SJCRH30 (cell line): Measurements from ENCODE around the gene PIP5K1A. TPM values are rescaled to one million over a fixed set of nuclear protein-coding genes. Genes with fewer than 3 reads are reported as not detected.

ENCODE experiments used
- DNase-seq, 2 experiments: peaks; one replicate each; pipeline ENCODE4 v3.0.0-alpha.2; 2015 to 2020
- H3K27ac ChIP-seq: fragments of 250-450 bp; sonication (Bioruptor Pico); 2 replicates; pipeline ENCODE4 v1.5.1; 2020; ENCODE audit warnings: mild to moderate bottlenecking, moderate library complexity
- H3K27me3 ChIP-seq: fragments of 250-450 bp; sonication (Bioruptor Pico); 2 replicates; pipeline ENCODE4 v1.5.1; 2020; ENCODE audit warnings: mild to moderate bottlenecking, moderate library complexity
- H3K36me3 ChIP-seq: fragments of 250-450 bp; sonication (Bioruptor Pico); 2 replicates; pipeline ENCODE4 v1.5.1; 2020; ENCODE audit warnings: mild to moderate bottlenecking, moderate library complexity
- H3K4me1 ChIP-seq: fragments of 250-450 bp; sonication (Bioruptor Pico); 2 replicates; pipeline ENCODE4 v1.5.1; 2020; ENCODE audit warnings: mild to moderate bottlenecking, moderate library complexity
- H3K4me3 ChIP-seq: fragments of 250-450 bp; sonication (Bioruptor Pico); 2 replicates; pipeline ENCODE4 v1.5.1; 2020; ENCODE audit warnings: mild to moderate bottlenecking, moderate library complexity
- H3K9me3 ChIP-seq: fragments of 250-450 bp; sonication (Bioruptor Pico); replicated peaks from 2 replicates; pipeline ENCODE4 v1.5.1; 2020; ENCODE audit warnings: mild to moderate bottlenecking, moderate library complexity
- total RNA-seq: library from RNA; depleted of rRNA; stranded (reverse); fragments of >200 nt; shearing (Covaris generic); gene quantifications from 2 replicates; pipeline ENCODE4 v1.2.3, GENCODE V29; 2014; rRNA removed

The PIP5K1A gene
- total RNA-seq, result 85.0 and 99.3 TPM in 2 replicates

- Histone ChIP-seq H3K36me3 (peaks cover 4% of the 10 kb centered on the region; the same call in 1 of the 2 replicates), H3K27me3 (no peaks in the 10 kb centered on the region), H3K27ac (peak within 1 kb of the TSS; percentile 53), H3K4me1 (peaks cover 2% of the 10 kb centered on the region; the same call in 1 of the 2 replicates), H3K9me3 (no peaks in the 10 kb centered on the region), H3K4me3 (peak within 1 kb of the TSS; percentile 73)
- peak; percentile 98 to 99 for DNase-seq
Measured at GRCh38 chr1:151198254-151199127, at the start of gene PIP5K1A. Gene PIP5K1A (plus strand): TSS chr1:151198552. CDS start chr1:151198997, 445 bp downstream.

- Histone ChIP-seq H3K9me3 (no peaks in the 10 kb centered on the region), H3K4me3 (no peak within 1 kb of the TSS), H3K4me1 (no peaks in the 10 kb centered on the region), H3K27ac (no peak within 1 kb of the TSS), H3K27me3 (no peaks in the 10 kb centered on the region), H3K36me3 (peaks cover 5% of the 10 kb centered on the region; the same call in 1 of the 2 replicates)
- no peak for DNase-seq
Measured at GRCh38 chr1:151156515-151156819, 41.9 kb upstream of the PIP5K1A start, which contains the start of gene TNFAIP8L2. Gene TNFAIP8L2 (plus strand): TSS chr1:151156649. CDS start chr1:151158698, 2,049 bp downstream.

- Histone ChIP-seq H3K4me1 (no peaks in the 10 kb centered on the region), H3K36me3 (peaks cover 5% of the 10 kb centered on the region; the same call in 1 of the 2 replicates), H3K27ac (no peak overlapping the region), H3K9me3 (no peaks in the 10 kb centered on the region), H3K4me3 (no peak overlapping the region), H3K27me3 (no peaks in the 10 kb centered on the region)
- DNase-seq, result no peak
Measured at GRCh38 chr1:151157067-151157531, 41.3 kb upstream of the PIP5K1A start.

GRCh38 chr1:151158326-151158725, 40.0 kb upstream of the PIP5K1A start:
- H3K4me3 ChIP-seq, result no peak overlapping the region
- H3K27ac ChIP-seq, result no peak overlapping the region
- peaks cover 5% of the 10 kb centered on the region; the same call in 1 of the 2 replicates for H3K36me3 ChIP-seq
- no peaks in the 10 kb centered on the region for H3K9me3 ChIP-seq
- no peaks in the 10 kb centered on the region for H3K4me1 ChIP-seq
- no peak for DNase-seq
- H3K27me3 ChIP-seq, result no peaks in the 10 kb centered on the region

GRCh38 chr1:151158751-151159251, 39.6 kb upstream of the PIP5K1A start:
- Histone ChIP-seq H3K36me3 (peaks cover 5% of the 10 kb centered on the region; the same call in 1 of the 2 replicates), H3K4me1 (no peaks in the 10 kb centered on the region), H3K4me3 (no peak overlapping the region), H3K27ac (no peak overlapping the region), H3K9me3 (no peaks in the 10 kb centered on the region), H3K27me3 (no peaks in the 10 kb centered on the region)
- no peak for DNase-seq

- Histone ChIP-seq H3K9me3 (no peaks in the 10 kb centered on the region), H3K36me3 (peaks cover 5% of the 10 kb centered on the region; the same call in 1 of the 2 replicates), H3K4me3 (no peak overlapping the region), H3K27me3 (no peaks in the 10 kb centered on the region), H3K4me1 (no peaks in the 10 kb centered on the region), H3K27ac (no peak overlapping the region)
- DNase-seq, result no peak
Measured at GRCh38 chr1:151159373-151159772, 39.0 kb upstream of the PIP5K1A start.

GRCh38 chr1:151164732-151165280, 33.5 kb upstream of the PIP5K1A start:
- no peak for DNase-seq
- Histone ChIP-seq H3K27me3 (no peaks in the 10 kb centered on the region), H3K4me1 (no peaks in the 10 kb centered on the region), H3K9me3 (no peaks in the 10 kb centered on the region), H3K4me3 (peak overlapping the region; percentile 76), H3K36me3 (peaks cover 15% of the 10 kb centered on the region), H3K27ac (peak overlapping the region; percentile 42; the same call in 1 of the 2 replicates)

- Histone ChIP-seq H3K27ac (peak overlapping the region; percentile 42), H3K9me3 (no peaks in the 10 kb centered on the region), H3K27me3 (no peaks in the 10 kb centered on the region), H3K4me3 (peak overlapping the region; percentile 76), H3K4me1 (no peaks in the 10 kb centered on the region), H3K36me3 (peaks cover 16% of the 10 kb centered on the region; the same call in 1 of the 2 replicates)
- peak; percentile 48 to 61 for DNase-seq
Measured at GRCh38 chr1:151165281-151165737, 33.0 kb upstream of the PIP5K1A start.

- DNase-seq, result peak; percentile 96 to 97
- H3K36me3 ChIP-seq, result peaks cover 16% of the 10 kb centered on the region; the same call in 1 of the 2 replicates
- H3K4me3 ChIP-seq, result peak within 1 kb of the TSS; percentile 76
Measured at GRCh38 chr1:151165738-151166504, 32.4 kb upstream of the PIP5K1A start, which contains the start of the genes LYSMD1 and SCNM1. Gene LYSMD1 (minus strand): TSS chr1:151165902. CDS start chr1:151165258, 644 bp downstream. Gene SCNM1 (plus strand): TSS chr1:151166144. CDS start chr1:151166153, 9 bp downstream.

GRCh38 chr1:151166505-151166956, 31.8 kb upstream of the PIP5K1A start:
- peaks cover 16% of the 10 kb centered on the region; the same call in 1 of the 2 replicates for H3K36me3 ChIP-seq
- H3K4me3 ChIP-seq, result peak overlapping the region; percentile 76
- H3K4me1 ChIP-seq, result no peaks in the 10 kb centered on the region
- peak; percentile 32 to 43 for DNase-seq
- H3K27ac ChIP-seq, result peak overlapping the region; percentile 42
- H3K27me3 ChIP-seq, result no peaks in the 10 kb centered on the region
- no peaks in the 10 kb centered on the region for H3K9me3 ChIP-seq

More at GRCh38 chr1:151165738-151166504, 32.4 kb upstream of the PIP5K1A start, which contains the start of the genes LYSMD1 and SCNM1:
- H3K4me1 ChIP-seq, result no peaks in the 10 kb centered on the region
- H3K27ac ChIP-seq, result peak within 1 kb of the TSS; percentile 42
- no peaks in the 10 kb centered on the region for H3K9me3 ChIP-seq
- no peaks in the 10 kb centered on the region for H3K27me3 ChIP-seq

- Histone ChIP-seq H3K27me3 (no peaks in the 10 kb centered on the region), H3K36me3 (peaks cover 16% of the 10 kb centered on the region; the same call in 1 of the 2 replicates), H3K4me1 (no peaks in the 10 kb centered on the region), H3K27ac (no peak overlapping the region), H3K9me3 (no peaks in the 10 kb centered on the region), H3K4me3 (peak overlapping the region; percentile 76)
- no peak for DNase-seq
Measured at GRCh38 chr1:151167116-151167515, 31.2 kb upstream of the PIP5K1A start.

GRCh38 chr1:151171190-151171589, 27.2 kb upstream of the PIP5K1A start:
- H3K4me1 ChIP-seq, result no peaks in the 10 kb centered on the region
- DNase-seq, result no peak
- H3K27me3 ChIP-seq, result no peaks in the 10 kb centered on the region
- no peak overlapping the region for H3K4me3 ChIP-seq
- peaks cover 16% of the 10 kb centered on the region for H3K36me3 ChIP-seq
- H3K27ac ChIP-seq, result no peak overlapping the region
- no peaks in the 10 kb centered on the region for H3K9me3 ChIP-seq

- Histone ChIP-seq H3K36me3 (peaks cover 6% of the 10 kb centered on the region), H3K27me3 (no peaks in the 10 kb centered on the region), H3K27ac (no peak overlapping the region), H3K9me3 (no peaks in the 10 kb centered on the region), H3K4me1 (no peaks in the 10 kb centered on the region), H3K4me3 (no peak overlapping the region)
- DNase-seq, result no peak
Measured at GRCh38 chr1:151175041-151175741, 23.2 kb upstream of the PIP5K1A start.
